H1 (cell line): Measurements from ENCODE around the gene ZNF33A.

Experiments
- CBX8 ChIP-seq: fragments of 300-800, 300-1000 bp; sonication (generic); IDR thresholded peaks from 2 replicates; pipeline ENCODE4 v1.7.1; 2016; ENCODE audit warnings: low read depth, low read length, borderline replicate concordance
- CHD1 ChIP-seq: IDR thresholded peaks from 2 replicates; pipeline ENCODE4 v1.6.1; 2012; ENCODE audit warnings: low read depth, low read length, improper control_type of control experiment
- CHD2 ChIP-seq: IDR thresholded peaks from 2 replicates; pipeline ENCODE4 v1.6.1; 2012; ENCODE audit warnings: low read length, improper control_type of control experiment
- CHD7 ChIP-seq: fragments of 300-600 bp; sonication (generic); IDR thresholded peaks from 2 replicates; pipeline ENCODE4 v1.7.1; 2012; ENCODE audit warnings: low read length, moderate library complexity, mild to moderate bottlenecking, inconsistent platforms; ENCODE audit not compliant: insufficient replicate concordance
- EP300 ChIP-seq, 2 experiments: IDR thresholded peaks; 1 replicate in 1 of 2; 2 replicates in 1 of 2; pipeline ENCODE4 v1.6.1; 2011 to 2012; ENCODE audit warnings: low read depth in 2 of 2, low read length in 2 of 2, mild to moderate bottlenecking in 2 of 2, borderline replicate concordance in 1 of 2, inconsistent platforms in 1 of 2, moderate library complexity in 1 of 2
- EZH2 ChIP-seq: fragments of 200-600 bp; sonication (generic); IDR thresholded peaks from 2 replicates; pipeline ENCODE4 v1.7.1; 2012; ENCODE audit warnings: low read depth, mild to moderate bottlenecking, moderate library complexity, low read length, inconsistent platforms; ENCODE audit not compliant: severe bottlenecking
- KDM4A ChIP-seq: IDR thresholded peaks from one replicate; pipeline ENCODE4 v1.7.1; 2012; ENCODE audit warnings: low read depth, mild to moderate bottlenecking, moderate library complexity, low read length, inconsistent platforms; ENCODE audit not compliant: severe bottlenecking
- KDM5A ChIP-seq: fragments of 200-600 bp; IDR thresholded peaks from 2 replicates; pipeline ENCODE4 v1.7.1; 2012; ENCODE audit warnings: mild to moderate bottlenecking, low read length, inconsistent platforms, mixed read lengths
- POLR2AphosphoS5 ChIP-seq: IDR thresholded peaks from 2 replicates; pipeline ENCODE4 v1.6.1; 2011; ENCODE audit warnings: low read depth, low read length
- RNF2 ChIP-seq: fragments of 200-900, 300-1000 bp; sonication (generic); IDR thresholded peaks from 2 replicates; pipeline ENCODE4 v1.7.1; 2016; ENCODE audit warnings: borderline replicate concordance, low read depth, mild to moderate bottlenecking, antibody characterized with exemption, low read length; ENCODE audit not compliant: poor library complexity, severe bottlenecking; ENCODE audit errors: missing control alignments
- SP2 ChIP-seq: IDR thresholded peaks from 2 replicates; pipeline ENCODE4 v1.6.1; 2012; ENCODE audit warnings: mild to moderate bottlenecking, low read length, inconsistent platforms
- SUZ12 ChIP-seq: fragments of 200-600 bp; sonication (generic); IDR thresholded peaks from 2 replicates; pipeline ENCODE4 v1.6.1; 2012; ENCODE audit warnings: mild to moderate bottlenecking, inconsistent platforms, low read length, moderate library complexity, mixed read lengths
- TAF1 ChIP-seq: IDR thresholded peaks from 2 replicates; pipeline ENCODE4 v1.6.1; 2011; ENCODE audit warnings: mild to moderate bottlenecking, low read depth, low read length
- TF ChIP-seq, protein P1 (sequence below), 3 experiments: IDR thresholded peaks; 1 replicate in 2 of 3; 2 replicates in 1 of 3; pipeline versions ENCODE4 v1.5.1 to v1.6.1; 2011; ENCODE audit warnings: low read length in 3 of 3, mild to moderate bottlenecking in 3 of 3, inconsistent platforms in 2 of 3, low read depth in 1 of 3, moderate library complexity in 1 of 3; ENCODE audit not compliant: insufficient read depth in 1 of 3; ENCODE audit errors: control extremely low read depth in 1 of 3

- no peak for TF ChIP-seq CBX8
- TF ChIP-seq, protein P1, sequence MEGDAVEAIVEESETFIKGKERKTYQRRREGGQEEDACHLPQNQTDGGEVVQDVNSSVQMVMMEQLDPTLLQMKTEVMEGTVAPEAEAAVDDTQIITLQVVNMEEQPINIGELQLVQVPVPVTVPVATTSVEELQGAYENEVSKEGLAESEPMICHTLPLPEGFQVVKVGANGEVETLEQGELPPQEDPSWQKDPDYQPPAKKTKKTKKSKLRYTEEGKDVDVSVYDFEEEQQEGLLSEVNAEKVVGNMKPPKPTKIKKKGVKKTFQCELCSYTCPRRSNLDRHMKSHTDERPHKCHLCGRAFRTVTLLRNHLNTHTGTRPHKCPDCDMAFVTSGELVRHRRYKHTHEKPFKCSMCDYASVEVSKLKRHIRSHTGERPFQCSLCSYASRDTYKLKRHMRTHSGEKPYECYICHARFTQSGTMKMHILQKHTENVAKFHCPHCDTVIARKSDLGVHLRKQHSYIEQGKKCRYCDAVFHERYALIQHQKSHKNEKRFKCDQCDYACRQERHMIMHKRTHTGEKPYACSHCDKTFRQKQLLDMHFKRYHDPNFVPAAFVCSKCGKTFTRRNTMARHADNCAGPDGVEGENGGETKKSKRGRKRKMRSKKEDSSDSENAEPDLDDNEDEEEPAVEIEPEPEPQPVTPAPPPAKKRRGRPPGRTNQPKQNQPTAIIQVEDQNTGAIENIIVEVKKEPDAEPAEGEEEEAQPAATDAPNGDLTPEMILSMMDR (IDR thresholded peaks at IDR 0.05; ENCODE audit: control extremely low read depth in 1 of 3, insufficient read depth in 1 of 3, low read depth in 1 of 3, low read length in 3 of 3): no peak
- no peak for TF ChIP-seq TAF1
- no peak for TF ChIP-seq KDM5A
- no peak for TF ChIP-seq CHD1
- TF ChIP-seq SP2: no peak
- TF ChIP-seq EP300 (IDR thresholded peaks at IDR 0.05; ENCODE audit: borderline replicate concordance in 1 of 2, low read depth in 2 of 2, low read length in 2 of 2): no peak
- TF ChIP-seq RNF2: no peak
- no peak for TF ChIP-seq EZH2
- no peak for TF ChIP-seq KDM4A
- no peak for TF ChIP-seq CHD7
- TF ChIP-seq SUZ12: no peak
- TF ChIP-seq CHD2: no peak
- no peak for TF ChIP-seq POLR2AphosphoS5
Measured at GRCh38 chr10:37992083-37992482, 18.4 kb upstream of the ZNF33A start.
